Hippocampal formation (tissue), 2 donors: ENCODE data around the gene TAGLN.
A peak's percentile ranks its signal among the peaks of the same experiment; 100 is the strongest.

Experiments
- DNase-seq, 2 donors: peaks; one replicate each; lab custom pipeline; 2025; lab: John Stamatoyannopoulos, UW

The TAGLN gene

GRCh38 chr11:117214404-117215110 is 15.4 kb downstream of the TAGLN start:
- no peak for DNase-seq

DNA sequence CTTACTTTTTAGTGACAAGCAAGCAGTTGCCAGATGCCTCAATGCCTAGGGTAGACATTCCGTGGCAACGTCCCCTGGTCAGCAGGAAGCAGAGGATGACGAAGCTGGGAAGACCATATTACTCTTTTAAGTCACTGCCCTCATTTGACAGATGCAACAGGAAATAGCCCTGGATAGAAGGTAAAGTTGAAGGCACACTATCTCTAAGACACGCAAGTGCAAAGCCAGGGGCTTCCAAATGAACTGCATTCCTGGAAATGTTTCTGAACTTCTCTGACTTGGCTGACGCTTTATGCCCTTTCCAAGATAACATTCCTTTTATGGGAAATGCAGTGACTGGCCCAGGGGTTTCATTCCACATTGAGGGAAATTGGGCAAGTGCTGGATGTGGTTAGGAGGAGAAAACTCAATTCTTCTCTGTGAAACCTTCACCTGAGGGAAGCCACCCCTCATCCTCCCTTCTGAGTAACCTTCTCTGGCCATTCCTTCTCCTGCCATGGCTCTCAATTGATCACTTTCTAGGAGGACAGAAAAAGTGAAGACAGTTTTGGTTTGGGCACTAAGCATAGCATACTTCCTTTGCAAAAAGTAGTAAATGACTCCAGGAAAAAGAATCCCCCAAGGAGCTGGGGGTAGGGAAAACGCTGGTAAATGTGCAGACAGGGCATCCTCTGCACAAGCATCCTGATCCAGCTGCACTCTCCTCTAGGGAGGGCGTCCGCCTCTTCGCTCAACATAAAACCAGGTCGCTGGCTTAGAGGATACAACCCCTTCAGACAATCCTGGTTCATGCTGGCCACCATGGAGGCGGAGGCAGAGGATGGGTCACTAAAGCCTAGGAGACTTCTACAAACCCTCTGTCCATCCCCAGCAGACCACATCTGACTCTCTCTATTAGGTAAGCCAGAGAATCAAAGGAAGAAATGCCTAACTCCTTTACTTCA is 18.2 kb downstream of the TAGLN start:
- no peak for DNase-seq

DNA sequence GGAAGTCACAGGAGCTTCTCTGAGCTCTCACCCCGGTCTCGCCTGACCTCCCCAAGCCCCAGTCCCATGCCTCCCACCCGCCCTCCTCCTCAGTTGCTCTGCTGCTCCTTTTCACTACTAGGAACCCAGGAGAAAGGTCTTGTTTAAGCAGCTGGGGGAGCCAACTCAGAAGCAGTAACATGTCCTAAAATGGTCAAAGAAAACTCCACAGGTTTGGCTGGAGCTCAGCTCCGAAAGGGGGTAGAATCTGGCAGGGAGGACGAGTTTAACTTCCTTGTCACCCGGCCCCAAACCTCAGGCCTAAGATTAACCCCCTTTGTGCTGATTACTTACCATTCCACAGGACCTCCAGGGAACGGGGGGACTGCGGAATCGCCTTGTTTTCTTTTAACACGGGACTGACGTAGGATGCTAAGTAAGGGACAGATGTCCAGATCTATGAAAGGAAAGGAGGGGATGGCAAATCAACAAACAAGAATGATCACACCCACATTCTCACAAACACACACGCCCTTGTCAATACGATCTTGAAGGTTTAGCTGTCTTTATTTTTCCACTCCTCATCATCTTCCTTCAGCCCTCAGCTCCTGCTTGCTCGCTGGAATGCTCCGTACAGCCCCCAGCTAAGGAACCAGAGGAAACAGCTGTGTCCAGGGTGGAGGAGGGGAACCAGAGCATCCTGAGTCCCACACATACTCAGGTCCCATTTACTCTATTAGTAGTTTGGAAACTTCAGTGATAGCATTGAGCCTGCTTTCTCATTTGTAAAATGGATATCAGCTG is 19.2 kb downstream of the TAGLN start:
- DNase-seq = no peak

- no peak for DNase-seq
Observed at GRCh38 chr11:117219001-117219400, 19.8 kb downstream of the TAGLN start.

- DNase-seq = no peak
Observed at GRCh38 chr11:117219455-117219854, 20.3 kb downstream of the TAGLN start.

- no peak for DNase-seq
Observed at GRCh38 chr11:117219995-117220394, 20.8 kb downstream of the TAGLN start.

DNA sequence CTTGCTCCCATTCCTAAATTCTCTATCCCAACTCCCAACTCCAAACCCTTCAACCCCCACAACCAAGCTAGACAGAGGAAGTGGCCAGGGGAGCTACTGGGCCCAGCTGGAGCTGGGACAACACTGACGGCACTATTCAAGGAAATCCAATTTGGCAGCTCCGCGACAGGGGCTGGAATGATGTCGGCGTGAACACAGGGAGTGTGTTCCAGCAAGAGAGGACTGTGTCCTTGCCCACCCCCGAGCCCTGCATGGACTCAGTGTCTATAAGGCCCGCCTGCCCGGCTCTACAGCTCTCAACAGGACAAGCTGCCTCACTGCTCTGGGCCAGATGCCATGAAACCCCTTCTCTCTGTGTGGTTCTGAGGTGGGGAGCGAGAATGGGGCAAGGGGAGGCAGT is 21.4 kb downstream of the TAGLN start:
- peak; percentile 30 to 44 for DNase-seq

DNA sequence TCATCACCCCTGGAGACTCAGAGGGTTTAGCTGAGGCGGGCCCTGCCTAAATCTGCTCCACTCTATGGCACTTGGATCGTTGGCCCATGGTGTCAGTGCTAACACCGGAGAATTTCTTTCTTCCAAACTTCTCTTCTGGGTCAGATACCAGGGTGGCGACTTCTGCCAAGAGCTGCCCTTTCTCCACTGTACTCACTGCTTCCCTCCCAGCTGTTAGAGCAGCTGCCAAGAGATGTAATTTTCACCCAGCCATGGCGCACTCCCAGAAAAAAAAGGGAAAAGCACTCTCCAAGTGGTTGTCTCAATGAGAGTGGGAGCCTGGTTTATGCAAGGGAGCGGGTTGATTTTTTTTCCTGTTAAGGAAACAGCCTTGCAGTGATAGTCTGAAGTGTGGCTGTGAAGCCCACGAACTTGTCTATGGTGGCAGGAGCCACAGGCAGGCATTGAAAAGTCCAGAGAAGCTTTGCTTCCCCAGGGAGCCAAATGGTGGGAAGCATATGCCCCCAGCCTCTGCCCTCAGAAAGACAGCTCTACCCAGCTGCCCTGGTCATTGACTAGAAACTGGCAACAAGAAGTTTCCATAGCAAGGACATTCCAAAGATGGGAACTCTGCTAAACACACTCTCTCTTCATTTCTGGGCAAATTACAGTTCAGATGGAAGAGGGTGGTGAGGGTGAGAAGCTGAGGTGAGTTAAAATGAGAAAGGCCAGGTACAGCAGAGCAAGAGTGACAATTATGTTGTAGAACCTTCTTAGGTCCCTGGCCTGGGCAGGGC is 22.0 kb downstream of the TAGLN start:
- DNase-seq = peak in 1 of 2 donors; percentile 21

DNA sequence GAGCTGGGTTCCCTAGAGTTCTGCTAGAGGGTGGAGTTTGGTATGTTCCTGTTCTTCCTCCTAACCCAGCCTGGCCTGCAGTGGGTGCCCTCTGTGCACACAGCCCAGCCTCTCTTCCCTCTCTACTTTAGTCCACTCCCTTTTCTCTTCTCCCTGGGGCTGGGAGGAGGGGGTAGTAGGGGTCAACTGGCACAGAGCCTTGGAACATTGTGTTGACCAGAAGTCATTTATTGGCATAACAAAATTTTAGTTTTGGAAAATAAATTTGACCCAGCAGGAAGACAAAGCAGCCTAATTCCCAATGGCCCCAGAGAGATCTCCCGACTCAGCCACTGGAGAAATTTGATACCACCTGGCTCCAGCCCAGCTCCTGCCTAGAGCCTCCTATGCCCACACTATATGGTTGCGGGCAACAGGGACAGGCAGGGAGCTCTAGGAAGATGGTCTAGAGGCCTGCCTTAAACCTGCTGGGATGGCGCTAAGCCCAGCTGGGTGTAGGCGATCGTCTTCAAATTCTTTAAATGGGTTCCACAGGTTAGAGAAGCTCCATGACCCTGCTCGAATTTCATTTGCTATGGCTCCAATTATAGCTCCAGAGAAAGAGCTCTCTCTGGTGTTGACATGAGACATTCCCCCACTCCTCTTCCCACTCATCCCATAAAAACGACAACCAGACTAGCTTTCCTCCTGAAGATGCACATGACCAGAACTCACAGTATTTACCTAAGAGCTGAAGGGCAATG is 22.8 kb downstream of the TAGLN start:
- no peak for DNase-seq

DNA sequence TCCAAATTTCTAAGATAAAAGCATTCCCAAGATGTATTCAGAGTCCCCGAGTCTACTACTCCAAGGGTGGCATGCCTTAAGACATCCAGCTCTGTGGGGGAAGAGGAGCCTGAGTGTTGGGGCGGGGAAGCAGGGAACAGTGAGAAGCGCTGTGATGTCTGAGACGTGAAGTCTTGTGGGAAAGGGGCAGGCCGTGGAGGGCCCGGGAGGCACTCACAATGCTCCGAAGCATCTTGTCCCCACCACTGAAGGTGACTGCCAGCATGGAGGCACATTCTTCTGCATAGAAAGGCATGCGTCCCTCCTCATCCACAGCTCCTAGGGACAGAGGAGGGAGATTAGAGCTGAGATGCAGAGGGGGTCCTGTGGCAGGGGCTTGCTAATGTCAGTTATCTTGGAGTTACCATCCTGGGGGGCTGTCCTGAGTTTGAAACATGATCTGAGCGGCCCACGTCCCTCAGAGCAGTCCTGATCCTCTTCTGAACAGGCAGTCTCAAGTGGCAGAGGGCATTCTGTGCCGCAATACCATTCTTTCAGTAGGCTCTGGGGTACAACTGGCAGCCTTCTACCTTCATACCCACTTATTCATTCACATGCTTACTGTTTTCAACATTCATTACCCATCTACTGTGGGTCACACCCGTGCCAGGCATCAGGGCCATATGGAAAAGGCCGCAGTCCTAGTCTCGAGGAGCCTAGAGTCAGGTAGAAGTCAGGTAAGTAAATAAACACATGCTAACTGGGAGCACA is 24.0 kb downstream of the TAGLN start:
- no peak for DNase-seq

- no peak for DNase-seq
Observed at GRCh38 chr11:117223741-117224689, 24.8 kb downstream of the TAGLN start.

DNA sequence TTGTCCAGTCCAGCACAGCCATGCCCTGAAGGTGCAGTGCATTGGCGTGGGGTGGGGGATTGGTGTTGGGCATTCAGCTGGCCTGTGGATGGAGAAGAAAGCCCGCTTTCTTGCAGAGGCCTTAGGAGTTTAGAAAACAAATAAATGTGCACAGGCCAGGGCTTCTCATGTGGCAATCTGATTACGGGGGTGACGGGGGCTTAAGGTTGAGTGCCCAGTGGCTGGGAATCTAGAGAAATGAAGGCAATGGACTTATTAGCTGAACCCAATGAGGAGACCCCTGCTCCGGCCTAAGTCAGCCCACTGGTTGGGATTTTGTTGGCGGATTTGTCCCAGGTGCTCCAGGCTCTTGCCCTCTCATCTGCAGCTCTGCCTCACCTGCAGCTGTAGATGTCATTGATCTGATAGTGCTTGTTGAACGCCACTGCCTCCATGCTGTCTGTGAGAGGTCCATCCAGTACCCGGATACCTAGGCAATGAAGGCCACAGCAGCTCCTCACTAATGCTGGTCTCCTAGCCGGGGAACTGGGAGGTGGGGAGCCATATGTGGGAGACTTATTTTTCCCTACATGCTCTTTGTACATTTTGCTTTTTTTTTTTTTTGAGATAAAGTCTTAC is 26.5 kb downstream of the TAGLN start:
- DNase-seq = no peak

DNA sequence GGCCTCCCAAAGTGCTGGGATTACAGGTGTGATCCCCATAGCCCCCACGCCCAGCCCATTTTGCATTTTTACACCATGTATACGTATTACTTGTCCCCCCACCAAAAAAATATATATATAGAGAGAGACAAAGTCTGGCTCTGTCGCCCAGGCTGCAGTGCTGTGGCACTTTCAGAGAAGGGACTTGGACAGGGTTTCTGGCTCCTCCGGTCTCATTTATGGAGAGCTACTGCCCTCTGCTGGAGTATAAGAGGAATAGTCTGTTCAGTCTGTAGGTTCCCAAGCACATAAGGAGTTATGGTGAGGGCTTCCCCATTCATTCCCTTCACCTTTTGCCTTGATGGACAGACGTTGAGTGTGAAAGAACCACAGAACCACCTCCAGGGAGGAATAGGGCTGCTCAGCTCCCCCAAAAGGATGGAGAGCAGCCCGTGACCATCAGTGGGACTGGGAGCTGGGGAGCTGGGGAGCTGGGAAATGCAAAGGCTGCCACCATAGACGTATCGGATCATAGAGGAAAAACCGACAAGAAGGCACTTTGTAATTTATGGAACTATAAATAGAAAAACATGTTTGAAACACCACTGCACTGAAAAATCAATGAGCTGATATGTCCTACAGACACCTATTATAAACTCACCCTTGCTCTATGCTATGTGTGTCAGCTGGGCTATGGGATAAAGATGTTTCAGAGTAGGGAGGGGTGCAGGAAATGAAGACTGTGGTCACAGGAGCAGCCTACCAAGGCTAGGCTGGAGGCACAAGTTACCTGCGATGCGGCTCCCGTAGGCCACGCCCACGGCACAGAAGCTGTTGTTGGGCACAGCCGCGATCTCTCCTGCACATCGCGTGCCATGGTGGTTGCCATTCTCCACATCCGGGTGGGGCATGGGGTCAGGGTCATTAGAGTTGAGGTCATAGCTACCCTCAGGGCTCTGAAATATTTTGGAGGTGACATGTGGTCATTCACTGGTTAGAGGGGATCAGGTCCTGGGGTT is 27.5 kb downstream of the TAGLN start:
- peak; percentile 40 to 90 for DNase-seq

DNA sequence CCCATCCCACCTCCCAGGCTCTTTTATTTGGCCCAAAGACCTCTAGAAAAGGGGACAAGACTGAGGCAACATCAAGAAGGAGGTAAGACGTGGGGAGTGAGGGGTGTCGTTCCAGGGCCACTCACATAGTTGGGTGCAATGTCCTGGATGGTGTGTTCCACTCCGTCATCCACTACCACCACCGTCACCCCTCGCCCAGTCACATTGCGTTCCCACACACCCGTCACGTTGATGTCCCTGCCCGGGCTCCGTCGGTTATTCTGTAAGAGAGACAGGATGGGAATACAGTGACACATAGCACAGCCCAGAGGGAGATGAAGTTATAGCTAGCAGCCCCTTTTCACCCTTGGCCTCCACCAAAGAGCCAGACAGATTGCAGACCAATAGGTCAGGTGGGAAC is 28.9 kb downstream of the TAGLN start:
- no peak for DNase-seq

- DNase-seq = no peak
Observed at GRCh38 chr11:117229411-117229810, 30.2 kb downstream of the TAGLN start.

DNA sequence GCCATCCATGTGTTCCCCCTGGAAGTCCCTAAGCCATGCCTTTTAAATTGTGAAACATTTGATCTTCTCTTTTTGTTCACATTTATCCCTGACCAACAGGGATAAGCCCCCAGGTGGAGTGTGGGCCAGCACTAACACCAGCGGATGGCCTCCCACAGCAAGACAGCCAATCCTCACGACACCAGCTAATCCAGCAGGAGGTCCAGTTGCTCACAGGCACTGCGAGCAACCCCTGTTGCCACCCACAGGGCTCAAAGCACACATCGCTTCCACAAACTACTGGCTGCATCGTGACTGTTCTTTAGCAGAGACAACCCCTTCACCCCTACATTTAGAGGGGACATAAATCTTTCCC is 30.7 kb downstream of the TAGLN start:
- no peak for DNase-seq

GRCh38 chr11:117230286-117230961 is 31.3 kb downstream of the TAGLN start:
- no peak for DNase-seq
